HPDE6-E6E7 (cell line): ENCODE measurements around the gene BUB1B.

ENCODE experiments used
- DNase-seq: peaks from one replicate; pipeline ENCODE4 v3.0.0; 2011; ENCODE audit warnings: missing footprints; ENCODE audit errors: extremely low spot score

BUB1B gene

DNA sequence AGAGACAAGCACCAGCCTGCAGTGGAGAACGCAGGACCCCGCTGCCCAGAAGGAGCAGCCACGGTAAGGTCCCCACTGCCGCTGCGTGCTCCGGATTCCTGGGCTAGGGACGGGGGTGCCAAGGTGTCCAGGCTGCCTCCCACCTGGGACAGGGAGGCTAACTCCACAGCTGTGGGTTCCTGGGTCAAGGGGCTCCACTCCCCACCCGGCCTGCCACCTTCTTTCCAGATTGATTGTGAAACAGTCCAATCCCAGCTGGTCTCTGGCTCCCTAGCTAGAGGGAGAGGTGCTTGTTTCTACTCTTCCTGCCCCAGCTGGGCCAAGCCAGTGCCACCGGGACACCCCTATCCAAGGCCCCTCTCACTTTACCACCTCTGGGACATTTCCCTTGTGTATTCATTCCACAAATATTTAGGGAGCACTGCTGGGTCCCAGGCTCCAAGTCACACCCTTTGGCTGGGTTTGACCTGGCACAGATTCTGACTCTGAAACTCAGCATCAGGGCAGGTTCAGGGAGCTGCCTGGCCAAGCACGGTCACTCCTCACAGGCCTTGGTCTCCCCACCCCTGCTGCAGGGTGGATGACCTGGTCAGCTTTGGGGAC, 79.9 kb downstream of the BUB1B start:
- DNase-seq = no peak

DNA sequence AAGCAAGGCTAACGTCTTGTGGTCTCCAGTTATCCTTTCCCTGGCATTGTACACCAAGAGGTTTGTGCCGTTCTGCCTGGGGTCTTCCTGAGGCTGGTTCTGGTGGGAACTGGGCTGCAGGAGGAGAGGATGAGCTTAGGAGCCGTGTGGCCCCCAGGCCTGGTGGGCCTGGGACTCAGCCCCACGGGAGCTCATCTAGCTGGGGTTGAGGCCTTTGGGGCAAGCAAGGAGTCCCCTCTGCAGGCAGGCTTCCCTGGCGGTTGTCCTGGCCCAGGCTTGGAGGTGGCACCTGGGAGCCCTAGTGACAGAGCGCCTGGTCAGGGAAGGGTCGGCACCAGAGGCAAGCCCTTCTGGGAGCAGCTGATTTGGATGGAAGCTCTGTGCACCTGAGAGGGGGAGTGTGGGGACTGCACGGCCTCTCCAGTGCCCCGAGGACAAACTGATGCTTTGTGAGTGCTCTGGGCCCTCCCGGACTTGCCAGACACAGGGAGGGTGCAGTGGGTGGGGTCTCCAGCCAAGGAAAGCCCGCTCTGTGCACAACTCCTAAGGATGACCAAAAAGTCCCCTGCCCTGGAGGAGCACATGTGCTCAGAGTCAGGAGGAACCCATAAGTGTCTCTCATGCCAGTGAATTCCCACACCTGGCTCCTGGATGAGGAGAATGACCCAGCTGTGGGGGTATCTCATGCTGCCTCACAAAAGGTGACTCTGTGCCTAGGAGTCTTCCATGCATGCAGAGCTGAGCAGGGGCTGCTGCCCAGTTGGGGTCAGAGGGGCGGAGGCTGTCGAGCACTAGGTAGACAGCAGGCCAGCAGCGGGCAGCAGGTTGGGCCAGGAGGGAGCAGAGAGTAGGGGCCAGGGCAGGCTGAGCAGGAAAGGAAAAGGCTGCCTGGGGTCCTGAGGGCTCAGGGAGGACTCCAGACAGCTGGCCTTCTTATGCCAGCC, 80.7 kb downstream of the BUB1B start:
- DNase-seq = no peak

DNA sequence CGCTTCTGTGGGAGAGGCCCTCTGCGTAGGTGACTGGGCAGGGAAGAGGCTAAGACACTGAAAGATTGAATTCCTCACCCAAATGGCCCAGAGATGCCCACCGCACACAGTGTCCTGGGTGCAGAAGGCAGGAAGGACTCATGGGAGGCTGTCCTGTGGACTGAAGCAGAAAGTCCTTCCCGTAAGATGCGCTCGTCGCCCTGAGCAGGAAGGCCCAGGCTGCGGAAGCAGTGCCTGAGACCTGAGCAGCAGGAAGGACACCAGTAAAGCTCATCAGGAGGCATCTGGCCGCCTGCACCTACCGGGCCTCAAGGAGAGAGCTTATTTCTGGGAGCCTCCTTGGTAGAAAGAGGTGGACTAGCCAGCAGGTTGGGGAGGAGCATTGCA, 81.3 kb downstream of the BUB1B start:
- no peak for DNase-seq

DNA sequence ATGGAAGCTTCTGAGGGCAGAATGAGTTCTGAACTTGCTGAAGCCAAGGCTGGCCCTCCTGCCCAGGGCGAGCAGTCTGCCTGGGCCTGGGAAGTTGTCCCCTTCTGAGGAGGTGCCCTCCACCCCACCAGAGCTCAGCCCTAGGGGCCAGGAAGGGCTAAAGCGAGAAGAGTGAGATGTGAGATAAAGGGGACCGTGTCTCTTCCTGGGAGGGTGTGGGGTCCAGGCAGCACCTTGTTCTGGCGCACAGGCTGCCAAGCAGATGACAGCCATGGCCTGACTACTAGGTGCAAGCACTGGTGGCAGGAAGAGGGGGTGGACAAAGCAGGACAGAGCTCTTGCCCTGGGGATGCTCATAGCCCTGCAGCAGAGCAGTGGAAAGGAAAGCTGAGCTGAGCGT, 81.7 kb downstream of the BUB1B start:
- DNase-seq = no peak

DNA sequence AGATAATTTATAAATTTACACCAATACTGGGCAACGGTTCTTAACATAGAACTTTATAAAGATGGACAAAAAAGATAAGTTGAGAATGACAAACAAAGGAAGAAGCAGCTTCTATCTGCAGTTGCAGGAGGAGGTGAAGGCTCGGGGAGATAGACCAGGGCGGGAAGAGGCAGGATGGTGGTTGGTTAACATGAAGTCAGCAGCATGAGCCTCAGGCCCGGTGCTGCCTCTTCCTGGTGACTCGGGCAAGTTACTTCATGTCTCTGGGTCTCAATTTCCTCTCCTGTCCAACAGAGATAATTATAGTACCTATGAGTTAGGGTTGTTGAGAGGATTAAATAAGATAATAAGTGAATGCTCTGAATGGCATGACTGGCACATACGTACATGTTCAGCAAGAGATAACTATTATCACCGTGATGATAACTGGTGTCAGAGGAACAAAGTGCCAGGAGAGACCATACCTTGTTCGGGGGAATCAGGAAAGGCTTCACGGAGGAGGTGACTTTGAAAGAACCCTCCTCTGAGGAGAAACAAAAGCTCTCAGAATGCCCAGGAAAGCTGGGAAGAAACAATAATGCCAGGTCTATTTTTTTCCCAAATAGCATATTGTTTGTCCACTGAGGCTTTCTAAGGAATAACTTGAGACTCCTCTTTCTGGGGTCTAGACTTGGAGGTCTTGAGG, 82.4 kb downstream of the BUB1B start:
- no peak for DNase-seq

DNA sequence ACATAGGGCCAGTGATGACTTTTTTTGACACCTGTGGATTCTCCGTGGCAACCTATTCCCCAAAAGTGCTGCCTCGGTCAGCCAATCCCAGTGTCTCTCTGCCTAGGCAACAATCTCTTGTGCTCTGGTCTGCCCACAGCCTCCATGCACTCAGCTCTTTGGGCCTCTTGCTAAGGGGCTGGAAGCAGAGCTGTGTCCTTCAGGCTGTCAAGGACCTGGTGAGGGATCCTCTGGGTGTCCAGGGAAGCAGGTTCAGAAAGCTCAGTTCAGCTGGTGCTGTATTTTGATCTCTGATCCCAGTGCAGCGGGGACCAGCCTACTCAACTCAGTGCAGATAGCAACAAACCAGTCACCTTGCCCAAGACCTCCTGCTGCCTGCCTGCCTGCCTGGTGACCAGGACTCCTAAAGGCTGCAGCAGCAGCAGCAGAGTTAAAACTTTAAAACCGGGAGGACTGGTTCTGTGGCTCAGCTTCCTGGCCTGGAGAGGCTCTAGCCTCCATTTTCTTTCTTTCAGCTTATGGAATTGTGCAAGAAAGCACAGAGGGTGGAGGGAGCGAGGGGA, 84.2 kb downstream of the BUB1B start:
- DNase-seq = no peak

DNA sequence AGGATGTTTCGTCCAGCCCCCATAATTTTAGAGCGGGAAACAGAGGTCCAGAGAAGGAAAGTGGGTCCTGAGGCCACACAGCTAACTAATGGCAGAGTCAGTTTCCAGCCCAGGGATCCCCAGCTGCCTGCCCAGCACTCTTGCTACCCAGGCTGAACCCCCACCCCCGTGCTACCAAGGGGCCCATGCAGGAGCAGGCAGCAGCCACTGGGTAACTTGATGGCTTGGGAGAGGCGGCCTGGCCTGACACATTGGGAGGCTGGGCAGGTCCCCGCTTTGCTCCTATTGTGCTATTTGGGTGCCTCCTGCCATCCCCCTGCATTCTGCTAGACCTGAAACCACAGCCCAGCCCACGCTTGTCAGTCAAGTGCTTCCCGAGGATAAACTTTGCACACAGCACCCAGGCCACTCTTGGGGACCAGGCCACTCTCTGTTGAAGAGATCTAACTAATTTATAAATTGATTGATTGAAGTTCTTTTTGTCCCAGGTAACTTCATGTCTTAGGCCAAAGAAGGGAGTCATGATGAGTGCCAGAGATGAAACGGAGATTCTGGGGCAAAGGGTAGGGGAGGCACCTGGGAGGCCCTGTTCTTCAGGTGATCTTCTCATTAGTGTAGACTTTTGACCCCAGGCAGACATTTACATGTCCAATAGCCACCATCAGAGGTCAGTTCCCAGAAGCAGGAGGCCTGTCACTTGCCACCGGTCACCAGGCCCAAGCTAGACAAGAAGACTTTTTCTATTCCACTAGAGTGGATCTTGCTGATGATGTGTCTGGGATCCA, 85.0 kb downstream of the BUB1B start:
- DNase-seq = no peak

DNA sequence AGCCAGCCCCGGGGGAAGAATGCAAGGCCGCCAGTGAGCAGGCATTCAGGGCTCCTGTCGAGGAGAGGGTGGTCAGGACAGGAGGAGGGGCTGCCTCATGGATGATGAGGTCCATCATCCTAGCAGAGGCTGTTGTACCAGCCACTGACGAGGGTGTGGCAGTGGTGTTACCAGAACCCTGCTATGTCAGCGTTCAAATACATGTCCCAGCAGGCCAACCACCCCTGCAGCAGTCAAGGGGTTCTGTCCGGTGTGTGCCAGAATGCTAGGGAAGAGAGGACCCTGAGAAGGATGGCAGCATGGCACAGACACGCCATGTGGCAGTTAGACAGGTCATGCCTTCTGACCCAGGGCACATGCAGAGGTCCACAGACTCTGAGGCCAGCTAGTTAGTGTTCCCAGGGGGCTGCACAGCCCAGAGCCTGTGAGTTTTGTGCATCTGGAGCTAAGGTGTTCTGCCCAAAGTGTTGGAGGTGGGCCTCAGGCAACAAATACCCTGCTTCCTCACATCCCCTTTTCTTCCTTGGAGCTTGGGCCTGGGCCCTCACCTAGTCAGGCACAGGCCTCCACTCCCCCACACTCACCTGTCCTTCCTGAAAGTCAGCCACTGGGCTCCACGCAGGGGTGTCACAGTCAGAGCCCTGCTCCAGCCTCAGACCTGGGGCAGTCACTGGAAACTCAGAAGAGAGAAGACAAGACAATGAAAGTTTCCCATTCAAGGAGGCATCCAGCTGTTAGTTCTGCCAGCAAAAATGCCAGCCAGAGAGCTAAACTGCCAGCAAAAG, 85.8 kb downstream of the BUB1B start:
- DNase-seq = no peak

DNA sequence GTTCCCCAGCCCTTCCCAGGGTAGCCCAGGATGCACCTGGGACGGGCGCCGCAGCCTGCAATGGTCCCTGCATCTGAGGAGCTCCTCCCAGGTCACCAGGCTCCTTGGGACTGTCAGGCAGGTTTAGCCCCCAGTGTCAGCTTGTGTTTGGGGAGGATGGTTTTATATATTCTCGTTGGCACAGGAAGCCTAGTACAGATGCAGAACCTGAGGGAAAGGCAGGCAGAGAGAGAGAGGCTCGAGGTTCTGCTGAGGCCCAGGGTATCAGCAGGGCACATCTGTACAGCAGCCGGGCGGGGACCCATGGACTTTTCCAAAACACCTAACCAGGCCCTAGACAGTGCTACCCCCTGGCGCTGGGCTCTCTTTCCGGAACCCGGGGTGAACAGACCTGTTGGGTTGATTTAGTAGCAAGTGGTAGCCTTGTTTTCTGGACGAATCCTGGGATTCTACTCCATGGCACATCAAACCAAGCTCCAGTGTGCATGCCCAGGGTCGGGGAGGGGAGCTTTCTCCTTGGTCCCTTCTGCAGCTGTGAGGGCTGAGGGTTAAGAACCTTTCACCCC, 86.6 kb downstream of the BUB1B start:
- no peak for DNase-seq

DNA sequence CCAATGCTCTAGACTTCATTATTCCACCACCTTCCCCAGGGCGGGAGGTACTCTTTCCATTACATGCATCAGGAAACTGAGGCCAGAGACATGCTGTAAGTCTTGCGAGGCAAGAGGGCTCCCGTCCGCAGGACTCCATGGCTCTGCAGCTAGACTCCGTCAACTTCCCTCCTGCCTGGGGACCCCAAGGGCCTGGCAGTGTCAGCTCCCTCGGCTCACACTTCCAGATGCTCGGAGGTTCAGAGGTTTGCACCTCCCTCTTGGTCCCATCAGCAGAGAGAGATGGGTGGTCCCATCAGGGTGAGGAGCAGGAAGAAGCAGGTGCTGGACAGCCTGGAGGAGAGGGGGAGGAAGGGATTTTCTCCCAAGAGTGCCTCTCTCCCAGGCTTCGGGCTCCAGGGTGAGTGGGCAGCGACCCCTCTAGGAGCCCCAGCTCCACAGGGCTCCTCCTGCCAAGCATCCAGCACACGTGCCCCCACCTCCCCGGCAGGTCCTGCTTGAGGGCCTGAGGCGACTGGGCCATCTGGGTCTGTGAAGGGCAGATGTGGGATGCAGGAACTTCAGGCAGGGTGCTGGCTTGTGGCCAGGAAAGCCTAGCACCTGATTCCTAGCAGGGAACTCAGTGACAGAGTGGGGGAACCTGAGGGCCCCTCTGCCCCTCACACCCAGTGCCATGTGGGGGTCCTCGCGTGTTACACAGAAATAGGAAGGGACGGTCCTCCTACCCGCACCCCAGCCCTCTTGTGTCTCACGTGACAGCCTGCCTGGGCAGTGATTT, 87.3 kb downstream of the BUB1B start:
- no peak for DNase-seq

DNA sequence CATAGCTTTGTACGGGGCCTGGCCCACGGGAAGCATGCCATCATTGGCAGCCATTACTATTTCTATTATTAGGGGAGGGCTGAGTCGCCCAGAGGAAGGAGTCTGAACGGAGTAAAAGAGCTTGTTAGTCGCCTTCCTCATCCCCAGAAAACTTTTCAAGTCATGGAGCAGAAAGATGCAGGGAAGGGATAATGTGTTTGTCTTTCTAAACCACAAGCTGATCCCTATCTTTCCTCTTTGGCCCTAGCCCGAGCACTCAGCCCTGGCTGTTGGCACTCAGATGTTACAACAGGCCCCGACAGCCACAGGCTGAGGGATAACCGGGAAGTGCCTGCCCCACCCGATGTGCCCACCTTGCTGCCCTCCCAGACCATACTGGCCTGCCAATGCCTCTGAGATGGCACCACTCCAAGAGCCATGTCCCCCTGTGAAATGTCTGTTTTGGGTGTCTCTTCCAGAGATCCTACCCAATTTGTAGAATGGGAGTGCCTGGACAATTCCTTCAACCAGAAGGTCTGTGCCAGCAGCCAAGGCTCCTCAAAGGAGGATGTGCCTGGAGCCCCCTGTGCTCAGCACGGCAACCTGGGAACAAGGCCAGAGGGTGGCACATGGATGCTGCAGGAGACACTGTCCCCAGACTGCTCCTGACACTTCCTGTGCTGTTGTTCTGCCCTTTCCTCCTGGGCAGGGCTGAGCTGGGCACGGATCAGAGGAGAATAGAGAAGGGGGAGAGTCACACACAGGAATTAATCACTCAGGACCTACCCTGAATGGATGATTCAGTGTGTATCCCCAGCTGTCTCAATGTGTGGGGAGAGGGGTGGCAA, 88.8 kb downstream of the BUB1B start:
- no peak for DNase-seq

DNA sequence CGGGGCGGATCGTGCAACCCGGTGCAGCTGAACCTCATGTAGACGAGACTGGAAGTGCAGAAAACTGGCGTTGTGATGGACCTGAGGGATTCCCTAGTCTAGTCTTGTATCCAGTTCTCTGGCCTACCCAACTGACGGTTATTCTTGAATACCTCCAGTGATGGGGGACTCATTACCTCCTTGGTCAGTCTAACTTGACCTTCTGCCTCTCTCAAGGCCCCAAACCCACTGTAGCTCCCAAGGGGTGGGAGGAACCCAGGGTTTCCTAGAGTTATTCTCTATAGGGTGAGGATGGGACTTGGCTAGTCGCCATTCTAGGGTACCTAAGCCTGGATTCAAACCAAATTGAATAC, 89.4 kb downstream of the BUB1B start:
- no peak for DNase-seq

DNA sequence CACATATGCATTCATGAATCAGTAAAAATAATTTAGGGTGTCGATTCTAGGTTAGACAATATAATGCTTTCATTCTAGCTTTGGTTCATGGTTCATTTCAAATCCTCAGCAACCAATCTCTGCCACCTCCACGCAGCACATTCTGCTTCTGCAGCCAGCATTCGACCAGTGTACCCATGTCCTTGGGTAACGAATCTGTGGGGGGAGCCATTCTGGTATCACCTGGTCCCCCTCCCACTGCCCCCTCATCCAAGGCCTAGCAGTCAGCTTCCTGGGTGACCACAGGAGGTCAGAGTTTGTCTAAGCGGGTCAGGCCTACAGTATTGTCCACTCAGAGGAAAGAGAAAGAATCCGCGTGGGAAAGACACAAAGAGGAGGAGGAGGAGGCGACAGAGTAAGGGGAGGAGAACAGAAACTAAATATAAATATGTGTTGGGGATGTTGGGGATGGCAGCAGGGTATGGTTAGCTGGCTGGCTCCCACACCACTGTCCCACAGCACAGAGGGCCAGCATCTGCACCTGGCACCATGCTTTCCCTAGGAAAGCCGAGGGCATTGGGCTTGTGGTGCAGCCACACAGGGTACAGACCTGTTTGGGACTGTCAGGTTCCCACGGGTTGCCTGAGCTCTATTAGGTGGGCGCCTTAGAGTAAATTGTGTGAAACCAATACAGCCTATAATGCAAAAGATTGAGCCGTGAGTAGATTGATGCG, 90.1 kb downstream of the BUB1B start:
- DNase-seq = no peak

DNA sequence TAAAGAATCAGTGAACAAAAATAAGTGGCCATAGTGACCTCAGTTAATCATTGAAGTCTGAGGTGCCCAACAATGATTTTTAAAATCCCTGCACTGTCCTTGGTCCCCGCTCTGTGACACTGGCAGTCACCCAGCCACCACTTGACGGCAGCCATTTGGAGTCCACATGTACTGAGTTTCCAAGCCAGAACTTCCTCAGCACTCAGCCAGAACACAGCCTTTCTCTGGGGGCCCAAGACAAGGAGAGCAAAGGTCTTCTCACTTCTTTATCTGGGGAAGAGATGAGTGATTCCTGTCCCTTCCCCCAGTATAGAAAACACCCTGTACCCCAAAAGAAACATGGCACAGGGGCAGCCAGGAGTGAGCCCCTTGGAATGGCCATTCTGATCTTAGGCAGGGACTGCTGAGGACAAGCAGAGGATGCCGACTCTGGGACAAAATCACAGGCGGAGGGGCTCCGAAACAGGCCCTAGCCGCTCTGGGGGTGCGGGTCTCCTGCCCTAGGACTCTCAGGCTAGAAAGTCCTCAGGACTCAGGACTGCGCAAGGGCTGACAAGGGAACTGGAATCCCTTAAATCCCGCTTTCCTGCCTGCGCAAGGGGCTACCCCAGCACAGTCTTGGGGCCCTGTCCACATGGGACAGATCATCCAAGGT, 90.7 kb downstream of the BUB1B start:
- DNase-seq = no peak

DNA sequence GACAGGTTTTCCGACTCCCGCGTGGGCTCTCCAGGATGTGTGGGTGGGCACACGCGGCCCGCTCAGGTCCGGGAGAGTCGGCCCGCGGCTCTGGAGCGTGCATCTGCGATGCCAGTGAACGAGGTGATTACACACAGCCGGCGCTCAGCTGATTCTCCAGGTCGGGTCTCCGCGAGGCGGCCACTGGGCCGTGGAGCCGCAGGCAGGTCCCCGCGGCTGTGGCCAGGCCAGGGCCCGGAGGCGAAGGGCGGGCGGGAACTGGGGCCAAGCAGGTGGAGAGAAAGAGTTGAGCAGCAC, 91.2 kb downstream of the BUB1B start:
- DNase-seq = no peak

DNA sequence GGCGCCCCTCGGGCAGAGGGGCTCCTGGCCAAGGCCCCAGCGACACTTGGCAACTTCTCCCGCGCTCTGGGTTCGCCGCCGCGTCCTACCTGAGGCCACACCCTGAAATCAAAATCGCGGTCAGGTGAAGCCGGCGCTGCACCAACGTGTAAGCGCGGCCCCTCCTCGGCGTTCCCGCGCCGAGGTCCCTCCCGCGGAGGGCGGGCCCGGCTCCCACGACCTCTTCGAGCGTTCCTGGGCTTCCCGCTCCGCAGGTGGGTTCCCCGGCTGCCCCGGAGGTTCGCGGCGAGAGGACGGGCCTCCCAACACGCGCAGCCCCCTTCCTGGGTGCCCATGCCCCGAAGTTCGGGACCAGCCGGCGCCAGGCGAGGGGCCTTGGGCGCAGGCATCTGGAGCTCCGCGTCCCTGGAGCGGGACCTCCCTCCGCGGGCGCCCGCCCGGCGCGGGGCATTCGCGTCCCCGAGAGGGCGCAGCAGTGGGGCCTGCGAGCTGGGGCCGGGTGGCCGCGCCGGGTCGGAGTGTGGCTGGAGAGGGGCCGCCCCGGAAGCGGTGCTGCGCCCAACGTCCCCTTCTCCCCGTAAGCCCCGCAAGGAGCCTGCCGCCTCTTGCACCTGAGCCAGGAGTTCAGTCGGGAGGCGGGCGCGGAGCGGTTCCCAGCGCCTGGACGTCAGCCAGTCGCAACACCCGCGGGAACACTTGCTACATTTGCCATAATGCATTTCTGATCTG, 91.7 kb downstream of the BUB1B start:
- no peak for DNase-seq

DNA sequence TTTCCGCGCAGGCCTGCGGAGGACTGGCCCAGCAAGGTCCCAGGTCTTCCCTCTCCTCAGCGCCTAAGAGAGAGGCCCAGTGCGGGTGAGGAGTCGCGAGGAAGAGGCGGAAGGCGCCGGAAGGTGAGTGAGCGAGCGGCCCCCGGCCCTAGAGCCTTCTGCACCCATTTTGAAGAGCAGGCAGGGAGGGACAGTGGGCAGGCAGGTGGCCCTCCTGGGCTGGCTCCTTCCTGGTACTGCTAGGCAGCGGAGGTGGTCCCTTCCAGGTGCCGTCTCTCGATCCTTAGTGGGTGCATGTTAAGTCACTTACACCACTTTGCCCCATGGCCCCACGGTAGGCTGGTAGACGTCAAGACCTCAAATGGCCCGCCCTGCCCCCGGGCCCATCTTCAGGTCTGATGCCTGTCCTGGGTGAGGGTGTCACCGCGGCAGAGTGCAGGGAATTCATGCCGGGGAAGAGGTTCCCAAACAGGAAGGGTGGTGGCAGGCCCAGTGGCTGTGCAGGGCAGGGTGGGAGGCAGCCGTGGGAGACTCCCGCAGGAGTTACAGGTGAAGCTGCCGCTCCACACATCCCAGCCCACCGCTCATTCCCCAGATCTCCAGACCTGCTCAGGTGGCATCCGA, 92.4 kb downstream of the BUB1B start:
- DNase-seq = no peak
